Measurements from ENCODE around the gene RIPOR3.

Gene RIPOR3

DNA sequence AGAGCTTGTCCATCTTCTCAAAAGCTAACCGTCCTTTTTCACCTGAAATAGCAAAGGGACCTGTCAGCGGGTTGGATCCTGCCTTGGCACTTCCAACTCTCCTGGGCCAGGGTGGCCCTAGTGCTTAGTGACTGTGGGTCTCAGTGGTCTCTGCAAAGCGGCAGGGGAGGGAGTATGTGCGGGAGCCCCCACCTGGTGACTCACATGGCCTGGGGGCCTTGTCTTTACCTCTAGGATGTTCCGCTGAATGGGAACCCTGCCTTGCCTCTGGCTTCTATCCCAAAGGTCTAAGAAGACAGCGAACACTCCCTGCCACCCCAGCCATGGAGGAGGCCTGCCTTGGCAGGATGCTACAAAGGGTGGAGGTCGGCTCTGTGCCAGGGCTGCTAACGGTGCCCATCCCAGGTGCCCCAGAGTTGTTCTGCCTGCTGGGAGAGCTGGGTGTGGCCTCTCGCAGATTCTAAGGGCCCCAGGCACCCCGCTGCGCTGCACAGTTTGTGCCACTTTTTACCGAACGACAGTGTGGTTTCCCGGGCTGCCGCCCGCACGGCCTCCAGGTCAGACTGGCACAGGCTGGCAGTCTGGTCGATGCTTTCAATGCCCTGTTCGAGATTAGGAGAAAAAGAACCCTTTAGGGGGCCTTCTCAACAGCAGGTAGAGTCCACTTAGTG, 103.9 kb downstream of the RIPOR3 start:
- DNase-seq = no peak

DNA sequence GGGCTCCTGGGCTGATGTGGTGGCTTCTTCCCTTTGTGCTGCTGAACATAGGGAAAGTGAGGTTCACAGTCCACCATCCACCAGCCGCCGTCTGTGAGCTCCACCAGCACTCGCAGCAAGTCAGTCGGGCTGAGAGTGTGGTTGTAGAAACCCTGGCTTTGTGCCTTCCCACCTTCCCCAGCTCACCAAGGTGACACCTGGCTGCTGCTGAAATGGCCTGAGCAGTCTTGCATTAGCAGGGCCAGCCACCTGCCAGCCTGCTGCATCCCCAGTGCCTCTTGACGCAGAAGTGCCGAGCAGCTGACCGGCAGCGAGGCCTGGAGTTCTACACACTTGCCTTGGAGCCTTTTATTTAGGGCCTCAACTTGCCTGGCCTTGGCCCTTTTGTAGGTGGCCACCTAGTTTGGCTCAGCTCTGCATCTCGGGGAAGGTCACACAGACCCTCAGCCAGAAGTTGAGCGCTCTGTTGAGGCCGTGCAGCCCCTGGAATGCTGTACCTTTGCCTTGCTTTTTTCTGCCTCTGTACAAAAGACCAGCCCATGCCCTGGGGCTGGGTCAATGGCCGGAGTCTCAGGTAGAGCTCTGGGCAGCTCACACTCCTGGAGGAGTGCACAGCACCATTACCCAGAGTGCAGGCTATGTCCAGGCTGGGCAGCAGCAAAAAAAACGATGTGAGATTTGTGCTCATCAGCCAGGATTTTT, 104.7 kb downstream of the RIPOR3 start:
- no peak for DNase-seq

DNA sequence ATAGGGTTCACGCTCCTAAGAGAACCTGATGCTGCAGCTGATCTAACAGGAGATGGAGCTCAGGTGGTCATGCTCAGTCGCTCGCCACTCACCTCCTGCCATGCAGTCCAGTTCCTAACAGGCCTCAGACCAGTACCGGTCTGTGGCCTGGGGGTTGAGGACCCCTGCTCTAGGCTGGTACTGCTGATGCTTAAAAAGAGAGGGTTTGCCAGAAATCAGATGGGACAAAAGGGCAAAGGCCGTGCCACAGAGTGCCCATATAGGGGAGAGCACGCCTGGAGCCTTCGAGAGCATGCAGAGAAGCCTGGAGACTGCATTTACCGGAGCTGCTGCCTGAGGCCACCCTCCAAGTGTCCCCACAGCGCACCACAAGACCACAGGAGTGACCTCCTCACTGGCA, 105.7 kb downstream of the RIPOR3 start:
- DNase-seq = no peak

DNA sequence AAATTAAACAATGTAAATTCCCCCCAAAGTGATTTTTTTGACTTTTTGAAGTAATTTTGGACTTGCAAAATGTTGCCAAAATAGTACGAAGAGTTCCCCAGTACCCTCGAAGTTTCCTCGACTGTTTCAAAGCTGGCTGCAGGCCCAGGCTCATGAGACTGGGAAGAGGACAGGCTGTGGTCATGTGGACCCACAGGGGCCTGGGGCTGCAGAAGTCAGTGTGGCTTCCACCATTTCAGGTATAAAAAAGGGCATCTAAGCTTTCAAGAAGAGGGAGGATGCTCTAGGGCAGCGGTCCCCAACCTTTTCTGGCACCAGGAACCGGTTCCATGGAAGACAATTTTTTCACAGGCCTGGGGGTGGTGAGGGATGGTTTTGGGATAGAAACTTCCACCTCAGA, 106.1 kb downstream of the RIPOR3 start:
- DNase-seq = no peak

DNA sequence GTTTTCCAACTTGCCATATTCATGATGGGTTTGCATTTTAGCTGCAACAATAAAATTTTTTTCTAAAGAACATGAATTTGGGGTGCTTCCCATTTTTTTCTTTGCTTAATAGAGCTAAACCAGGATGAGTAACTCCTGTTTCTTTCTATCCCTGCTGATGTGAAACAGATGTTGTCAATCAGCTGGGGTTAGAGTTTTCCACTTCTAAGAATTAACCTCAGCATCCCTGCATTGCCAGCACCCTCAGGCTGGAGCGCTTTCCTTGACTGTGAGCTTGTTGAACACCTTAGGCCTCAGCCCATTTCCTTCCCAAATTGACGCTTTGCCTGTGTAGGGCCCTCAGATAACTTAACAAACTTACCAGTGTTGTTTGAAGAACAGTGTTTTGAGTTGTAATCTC, 106.7 kb downstream of the RIPOR3 start:
- DNase-seq = no peak

DNA sequence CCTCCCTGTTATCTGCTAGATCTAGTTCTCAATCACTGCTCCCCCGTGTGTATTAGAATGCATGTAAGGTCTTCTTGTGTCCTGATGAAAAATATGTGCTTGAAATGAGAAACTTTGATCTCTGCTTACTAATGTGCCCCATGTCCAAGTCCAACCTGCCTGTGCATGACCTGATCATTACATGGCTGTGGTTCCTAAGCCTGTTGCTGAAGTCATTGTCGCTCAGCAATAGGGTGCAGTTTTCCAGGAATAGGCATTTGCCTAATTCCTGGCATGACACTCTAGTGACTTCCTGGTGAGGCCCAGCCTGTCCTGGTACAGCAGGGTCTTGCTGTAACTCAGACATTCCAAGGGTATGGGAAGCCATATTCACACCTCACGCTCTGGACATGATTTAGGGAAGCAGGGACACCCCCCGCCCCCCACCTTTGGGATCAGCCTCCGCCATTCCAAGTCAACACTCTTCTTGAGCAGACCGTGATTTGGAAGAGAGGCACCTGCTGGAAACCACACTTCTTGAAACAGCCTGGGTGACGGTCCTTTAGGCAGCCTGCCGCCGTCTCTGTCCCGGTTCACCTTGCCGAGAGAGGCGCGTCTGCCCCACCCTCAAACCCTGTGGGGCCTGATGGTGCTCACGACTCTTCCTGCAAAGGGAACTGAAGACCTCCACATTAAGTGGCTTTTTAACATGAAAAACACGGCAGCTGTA, 107.7 kb downstream of the RIPOR3 start:
- no peak for DNase-seq

DNA sequence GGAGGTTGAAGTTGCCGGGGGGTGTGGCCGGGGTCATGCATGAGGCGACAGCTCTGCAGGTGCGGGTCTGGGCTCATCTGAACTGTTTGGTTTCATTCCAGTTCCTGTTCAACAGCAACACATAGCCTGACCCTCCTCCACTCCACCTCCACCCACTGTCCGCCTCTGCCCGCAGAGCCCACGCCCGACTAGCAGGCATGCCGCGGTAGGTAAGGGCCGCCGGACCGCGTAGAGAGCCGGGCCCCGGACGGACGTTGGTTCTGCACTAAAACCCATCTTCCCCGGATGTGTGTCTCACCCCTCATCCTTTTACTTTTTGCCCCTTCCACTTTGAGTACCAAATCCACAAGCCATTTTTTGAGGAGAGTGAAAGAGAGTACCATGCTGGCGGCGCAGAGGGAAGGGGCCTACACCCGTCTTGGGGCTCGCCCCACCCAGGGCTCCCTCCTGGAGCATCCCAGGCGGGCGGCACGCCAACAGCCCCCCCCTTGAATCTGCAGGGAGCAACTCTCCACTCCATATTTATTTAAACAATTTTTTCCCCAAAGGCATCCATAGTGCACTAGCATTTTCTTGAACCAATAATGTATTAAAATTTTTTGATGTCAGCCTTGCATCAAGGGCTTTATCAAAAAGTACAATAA, 108.6 kb downstream of the RIPOR3 start:
- no peak for DNase-seq

DNA sequence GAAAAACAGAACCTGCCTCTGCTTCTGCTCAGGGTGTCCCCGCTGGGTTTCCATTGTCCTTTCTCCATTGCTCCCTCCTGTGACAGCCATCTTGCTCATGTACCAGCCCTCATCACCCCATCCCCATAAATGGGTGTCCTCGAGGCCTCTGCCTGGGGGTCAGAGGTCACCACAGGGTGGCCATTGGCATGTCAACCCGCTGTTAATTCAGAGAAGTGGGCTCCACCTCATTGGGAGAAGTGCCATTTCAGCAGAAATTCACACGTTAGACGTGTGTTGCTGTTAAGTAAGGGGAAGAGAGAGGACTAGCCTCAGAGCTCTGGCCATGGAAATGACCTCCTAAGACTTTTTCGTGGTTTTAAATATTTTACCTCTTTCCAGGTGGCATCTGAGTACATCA, 109.2 kb downstream of the RIPOR3 start:
- DNase-seq = no peak

DNA sequence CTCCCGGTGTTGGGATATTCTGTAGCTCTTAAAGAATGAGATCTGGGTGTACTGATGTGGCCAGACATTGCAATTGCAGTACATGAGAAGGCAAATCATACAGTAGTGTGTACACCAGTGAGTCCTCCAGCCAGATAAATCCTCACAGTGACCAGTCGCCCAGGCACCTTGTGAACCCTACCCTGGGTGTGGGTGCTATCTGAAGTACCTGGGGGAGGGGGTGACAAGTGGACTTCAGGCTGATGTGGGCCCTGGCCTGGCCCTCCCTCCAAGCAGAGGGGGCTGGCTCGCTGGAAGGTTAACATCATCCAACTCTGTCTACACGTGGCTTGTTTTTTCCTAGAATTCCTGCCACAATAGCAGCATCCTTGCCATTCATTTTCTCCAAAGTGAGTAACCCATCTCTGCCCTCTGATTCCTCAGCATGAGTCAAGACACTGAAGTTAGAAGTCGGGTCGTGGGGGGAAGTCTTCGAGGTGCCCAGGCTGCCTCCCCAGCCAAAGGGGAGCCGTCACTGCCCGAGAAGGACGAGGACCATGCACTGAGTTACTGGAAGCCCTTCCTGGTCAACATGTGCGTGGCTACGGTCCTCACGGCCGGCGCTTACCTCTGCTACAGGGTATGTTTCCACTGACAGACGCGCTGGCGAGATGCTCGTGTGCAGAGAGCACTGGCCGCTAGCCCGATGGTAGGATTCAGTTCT, 110.3 kb downstream of the RIPOR3 start:
- DNase-seq = no peak

DNA sequence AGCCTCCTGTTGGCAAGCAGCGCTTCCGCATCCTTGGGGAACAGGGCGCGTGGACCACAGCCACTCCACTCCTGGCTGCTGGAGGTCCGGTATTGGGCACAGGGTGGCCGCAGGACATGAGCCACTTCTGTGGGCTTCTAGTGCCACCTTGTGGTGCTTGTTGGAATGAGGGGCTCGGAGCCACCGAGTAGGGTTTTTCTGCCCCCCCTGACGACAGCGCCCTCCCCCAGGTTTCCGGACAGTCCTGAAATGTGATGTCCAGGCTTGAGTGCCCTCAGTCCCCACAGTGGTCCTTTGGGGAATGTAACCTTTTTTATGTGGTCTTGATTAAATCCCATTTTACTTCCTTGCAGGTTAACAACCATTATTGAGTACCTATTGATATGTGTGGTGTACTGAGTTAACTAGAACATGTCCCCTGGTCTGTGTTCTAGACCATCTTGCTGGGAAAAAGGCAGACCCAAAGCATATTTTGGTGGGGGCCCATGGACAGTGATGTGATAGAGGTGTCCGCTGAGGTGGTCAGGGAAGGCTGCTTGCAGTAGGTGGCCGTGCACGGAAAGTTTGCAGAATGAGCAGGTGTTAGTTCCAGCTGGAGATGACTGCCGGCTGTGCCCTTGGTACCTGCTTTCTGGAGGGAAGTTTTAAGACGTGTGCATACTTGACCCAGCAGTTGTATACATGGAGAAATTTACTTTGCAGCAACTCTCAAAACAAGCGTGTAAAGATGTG, 111.2 kb downstream of the RIPOR3 start:
- peak; percentile 52 for DNase-seq

DNA sequence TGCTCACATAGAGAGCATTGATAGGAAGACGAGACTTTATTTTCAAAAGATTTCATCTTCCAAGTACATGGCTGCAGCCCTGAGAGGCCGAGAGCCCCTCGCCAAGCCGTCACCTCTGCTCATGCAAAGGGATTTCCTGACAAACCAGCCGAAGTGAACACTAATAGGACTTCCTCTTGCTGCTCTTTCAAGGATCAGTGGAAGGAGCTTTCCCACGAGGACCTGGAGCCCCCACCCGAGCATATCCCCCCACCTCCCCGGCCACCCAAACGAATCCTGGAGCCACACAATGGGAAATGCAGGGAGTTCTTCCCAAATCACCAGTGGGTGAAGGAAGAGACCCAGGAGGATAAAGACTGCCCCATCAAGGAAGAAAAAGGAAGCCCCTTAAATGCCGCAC, 111.8 kb downstream of the RIPOR3 start:
- no peak for DNase-seq

DNA sequence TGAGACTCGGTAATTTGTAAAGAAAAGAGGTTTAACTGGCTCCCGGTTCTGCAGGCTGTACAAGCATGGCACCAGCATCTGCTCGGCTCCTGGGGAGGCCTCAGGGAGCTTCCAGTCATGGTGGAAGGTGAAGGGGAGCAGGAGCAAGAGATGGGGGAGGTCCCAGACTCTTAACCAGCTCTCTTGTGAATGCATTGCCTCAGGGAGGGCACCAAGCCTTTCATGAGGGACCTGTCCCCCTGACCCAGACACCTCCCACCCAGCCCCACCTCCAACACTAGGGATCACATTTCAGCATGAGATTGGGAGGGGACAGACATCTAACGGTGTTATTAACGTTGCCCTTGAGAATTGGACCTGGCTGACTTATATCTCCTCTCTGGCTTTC, 112.6 kb downstream of the RIPOR3 start:
- DNase-seq = no peak

DNA sequence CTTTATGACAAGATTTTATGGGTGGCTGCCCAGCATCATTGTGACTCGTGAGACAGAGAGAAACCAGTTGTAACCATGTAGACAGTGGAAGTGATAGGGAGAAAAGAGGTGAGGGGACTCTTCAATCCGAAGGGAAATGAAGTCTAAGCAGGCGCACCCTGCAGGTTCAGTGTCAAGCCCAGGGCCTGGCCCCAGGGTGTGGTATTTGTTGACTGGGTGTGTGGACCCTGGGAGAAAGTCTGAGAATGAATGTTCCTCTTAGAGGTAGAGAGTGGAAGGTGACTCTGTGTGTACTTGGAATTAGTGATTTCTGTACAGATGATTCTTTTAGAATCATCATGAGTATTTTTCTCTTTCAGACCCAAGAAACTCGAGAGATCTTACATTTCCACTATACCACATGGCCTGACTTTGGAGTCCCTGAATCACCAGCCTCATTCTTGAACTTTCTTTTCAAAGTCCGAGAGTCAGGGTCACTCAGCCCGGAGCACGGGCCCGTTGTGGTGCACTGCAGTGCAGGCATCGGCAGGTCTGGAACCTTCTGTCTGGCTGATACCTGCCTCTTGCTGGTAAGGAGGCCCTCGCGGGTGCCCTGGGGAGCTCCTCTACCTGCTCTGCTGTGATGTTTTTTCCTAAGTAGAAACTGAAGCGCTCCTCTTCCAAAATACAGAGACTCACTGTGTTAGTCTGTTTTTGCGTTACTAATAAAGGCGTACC, 113.1 kb downstream of the RIPOR3 start:
- DNase-seq = no peak

DNA sequence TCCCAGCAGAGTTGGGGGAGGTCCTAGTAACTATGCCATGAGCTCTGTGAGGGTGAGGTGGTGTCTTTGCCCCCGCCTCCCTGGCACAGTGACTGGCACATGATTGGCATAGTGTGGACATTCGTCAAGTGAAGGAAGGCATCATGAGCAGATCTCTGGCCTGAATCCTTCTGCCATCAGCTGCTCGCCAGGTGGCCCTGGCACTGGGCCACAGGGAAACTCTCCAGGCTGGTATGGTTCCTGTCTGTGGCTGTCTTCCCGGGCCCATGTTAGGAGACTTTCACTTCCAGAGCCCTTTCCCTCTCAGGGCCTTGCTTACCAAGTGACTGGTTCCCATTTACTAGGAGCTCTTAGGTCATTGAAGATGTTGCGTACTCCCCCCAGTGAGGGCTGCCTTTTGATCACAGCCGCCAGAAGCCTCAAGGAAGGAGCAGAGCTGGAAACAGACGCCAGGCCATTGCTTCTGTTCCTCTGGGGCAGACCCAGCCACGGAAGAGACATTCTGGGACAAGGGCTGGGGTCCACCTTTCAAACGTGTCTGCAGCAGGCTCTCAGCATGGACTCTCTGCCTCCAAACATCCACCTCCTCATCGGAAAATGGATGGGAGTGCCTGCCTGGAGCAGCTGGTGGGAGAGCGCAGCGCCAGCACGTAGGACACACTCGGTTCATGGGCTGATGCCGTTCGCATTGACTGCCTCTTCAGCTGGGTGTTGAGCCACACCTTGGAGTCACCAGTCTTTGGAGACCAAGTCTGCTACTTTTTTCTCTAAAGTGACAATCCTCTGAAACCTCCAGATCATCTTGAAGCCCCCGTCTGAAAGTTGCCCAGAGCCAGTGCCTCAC, 113.9 kb downstream of the RIPOR3 start:
- no peak for DNase-seq

DNA sequence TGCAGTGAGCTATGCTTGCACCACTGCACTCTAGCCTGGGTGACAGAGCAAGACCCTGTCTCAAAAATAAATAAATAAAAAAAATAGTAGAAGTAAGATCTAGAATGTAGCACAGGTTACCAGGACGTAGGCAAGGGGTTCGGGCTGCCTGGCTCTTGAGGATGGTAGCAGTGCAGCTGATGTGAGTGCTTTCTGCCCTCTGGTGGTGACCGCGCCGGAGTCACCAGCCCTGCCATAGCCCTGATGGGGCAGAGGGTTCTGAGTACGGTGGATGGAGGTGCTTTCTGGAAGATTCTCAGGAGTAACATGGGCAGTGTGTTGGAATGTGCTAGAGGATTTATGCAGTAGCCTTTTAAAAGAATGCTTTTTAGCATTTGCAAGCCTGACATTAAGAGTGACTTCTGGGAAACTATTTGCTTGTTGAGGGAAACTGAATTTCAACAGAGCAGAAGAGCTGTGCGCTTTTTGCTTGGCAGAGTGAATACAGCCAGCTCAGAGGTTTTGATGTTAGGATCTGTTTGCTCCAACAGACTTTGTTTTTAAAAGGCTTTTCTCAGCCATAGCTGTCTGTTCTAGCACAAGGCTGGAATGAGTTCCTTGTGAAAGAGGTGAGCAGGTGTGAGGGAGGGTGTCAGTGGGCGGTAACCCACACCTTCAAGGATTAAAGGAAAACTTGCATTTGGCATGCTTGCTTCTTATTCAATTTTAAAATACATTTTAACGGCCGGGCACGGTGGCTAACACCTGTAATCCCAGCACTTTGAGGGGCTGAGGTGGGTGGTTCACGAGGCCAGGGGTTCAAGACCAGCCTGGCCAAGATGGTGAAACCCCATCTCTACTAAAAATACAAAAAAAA, 115.2 kb downstream of the RIPOR3 start:
- peak; percentile 52 for DNase-seq

DNA sequence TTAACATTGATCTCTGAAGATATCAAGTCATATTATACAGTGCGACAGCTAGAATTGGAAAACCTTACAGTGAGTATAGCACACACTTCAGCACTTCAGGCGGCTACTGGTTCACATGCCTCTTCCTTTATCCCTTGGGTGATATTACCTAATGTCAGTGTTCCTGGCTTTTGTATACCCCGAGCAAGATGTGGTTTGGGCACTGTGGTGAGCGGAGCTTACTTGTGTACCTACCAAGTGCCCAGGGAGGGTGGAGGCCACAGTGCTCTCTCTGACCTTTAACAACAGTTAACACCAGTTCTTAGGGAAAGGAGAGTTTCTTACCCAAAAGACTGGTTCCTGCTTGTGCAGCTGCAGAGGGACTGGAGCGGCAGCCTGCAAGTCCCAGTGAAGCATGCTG, 116.8 kb downstream of the RIPOR3 start:
- no peak for DNase-seq

DNA sequence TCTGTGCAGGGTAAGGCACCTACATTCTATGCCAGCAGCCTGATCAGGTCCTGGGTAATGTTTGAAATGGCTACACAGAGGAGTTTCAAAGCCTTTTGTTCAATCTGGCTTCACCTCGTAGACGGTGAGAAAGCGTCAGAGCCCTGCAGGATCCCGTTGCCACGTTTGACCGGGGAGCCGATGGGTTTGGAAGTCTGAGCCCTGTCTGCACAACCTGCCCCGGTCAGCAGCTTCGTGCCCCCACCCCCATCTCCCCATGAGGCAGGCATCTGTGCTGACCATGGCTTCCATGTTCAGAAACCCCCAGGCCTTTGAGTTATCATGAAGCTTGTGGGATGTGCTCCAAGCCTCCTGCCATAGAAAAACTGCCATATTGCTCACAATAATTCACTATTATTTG, 117.2 kb downstream of the RIPOR3 start:
- no peak for DNase-seq

DNA sequence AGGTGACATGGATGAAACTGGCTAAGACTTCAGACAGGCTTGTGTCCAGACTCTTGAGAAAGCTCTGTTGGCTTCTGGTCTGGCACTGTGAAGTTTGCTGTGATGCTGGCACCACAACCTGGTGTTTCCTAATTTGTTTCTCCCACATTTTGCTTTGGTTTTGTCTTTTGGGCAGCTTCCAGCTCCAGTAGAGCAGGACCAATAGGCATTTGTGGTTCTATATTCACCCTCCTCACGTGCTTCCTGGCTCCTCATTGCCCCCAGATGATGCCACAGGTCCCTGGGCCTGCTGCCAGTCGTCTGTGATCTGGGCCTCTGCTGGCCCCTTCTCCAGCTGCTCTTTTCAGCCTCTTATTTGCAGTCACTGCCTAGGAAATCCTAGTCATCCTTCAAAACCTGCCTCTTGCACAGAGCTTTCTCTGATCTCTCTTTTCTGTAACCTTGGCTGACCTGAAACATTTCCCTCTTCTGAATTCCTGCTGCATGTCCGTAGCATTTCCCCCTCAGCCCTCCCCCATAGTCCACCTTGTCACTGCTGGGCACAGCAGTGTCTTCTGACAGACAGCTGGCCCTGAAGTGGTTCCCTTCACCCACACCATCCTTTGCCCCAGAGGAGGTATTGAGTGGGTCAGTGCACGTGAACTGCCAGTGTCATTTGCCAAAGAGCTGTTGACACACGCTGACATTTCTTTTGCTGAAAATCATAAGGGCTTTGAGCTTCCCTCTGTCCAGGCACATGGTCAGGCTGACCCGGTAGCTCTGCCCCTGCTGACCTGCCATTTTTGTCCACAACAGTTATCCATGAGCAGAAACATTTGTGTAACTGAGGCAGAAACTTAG, 118.2 kb downstream of the RIPOR3 start:
- peak; percentile 55 for DNase-seq

DNA sequence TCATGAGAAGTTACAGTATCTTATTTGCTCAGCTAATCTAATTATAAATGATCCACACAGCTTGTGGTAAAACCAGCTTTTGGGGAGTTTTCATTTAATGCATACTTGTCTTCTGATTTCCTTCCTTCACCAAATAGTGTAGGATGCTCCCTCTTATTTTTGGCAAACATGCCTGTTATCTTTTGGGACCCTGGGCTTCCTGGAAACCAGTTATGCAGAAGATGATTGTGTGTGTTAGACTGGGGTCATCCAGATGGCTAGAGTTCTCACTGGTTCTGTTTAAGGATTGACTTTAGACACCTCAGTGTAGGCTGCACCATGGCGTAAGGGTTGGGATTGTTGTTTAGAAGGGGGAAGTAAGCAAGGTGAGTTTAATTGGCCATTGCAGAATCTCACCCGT, 119.9 kb downstream of the RIPOR3 start:
- no peak for DNase-seq
